WTC11 (cell line): Measurements from ENCODE around the gene HLA-DPA1. TPM values are rescaled to one million over a fixed set of nuclear protein-coding genes. Genes with fewer than 3 reads are reported as not detected.

Source experiments
- ATAC-seq: fragments of 200-7000 bp; cut with Tn5 transposase; 2 replicates; pipeline ENCODE4 v1.10.0; 2021; ENCODE audit warnings: mild to moderate bottlenecking, moderate library complexity
- CTCF ChIA-PET: fragments of 300-600 bp; sonication (Branson Sonifier 250); formaldehyde crosslinking; loops from one replicate; lab custom pipeline; 2021; ENCODE audit warnings: antibody characterized with exemption; lab: Charles Lee
- POLR2A ChIA-PET: fragments of 350-600 bp; sonication (Branson Sonifier 250); formaldehyde crosslinking; loops from one replicate; lab custom pipeline; 2021; ENCODE audit warnings: antibody characterized with exemption; lab: Charles Lee
- DNase-seq: peaks from one replicate; pipeline ENCODE4 v3.0.0; 2021; ENCODE audit warnings: low spot score
- H3K27ac Mint-ChIP-seq: 2 replicates; pipeline ENCODE4 v1.8.0; 2021; ENCODE audit warnings: mixed read lengths
- H3K27me3 Mint-ChIP-seq: 2 replicates; pipeline ENCODE4 v1.8.0; 2021; ENCODE audit warnings: low read depth, mild to moderate bottlenecking, moderate library complexity, mixed read lengths
- H3K36me3 Mint-ChIP-seq: 2 replicates; pipeline ENCODE4 v1.8.0; 2021; ENCODE audit warnings: mixed read lengths
- H3K4me1 Mint-ChIP-seq: 2 replicates; pipeline ENCODE4 v1.8.0; 2022; ENCODE audit warnings: mixed read lengths
- H3K4me3 Mint-ChIP-seq: 2 replicates; pipeline ENCODE4 v1.8.0; 2021; ENCODE audit warnings: mild to moderate bottlenecking, moderate library complexity, mixed read lengths
- H3K9me3 Mint-ChIP-seq: 2 replicates; pipeline ENCODE4 v1.8.0; 2021; ENCODE audit warnings: mixed read lengths
- CBFB ChIP-seq: sonication (generic); formaldehyde crosslinking; IDR thresholded peaks from 2 replicates; pipeline ENCODE4 v1.8.1; 2022; ENCODE audit warnings: mild to moderate bottlenecking, low read depth, missing genetic modification reagents
- EMX1 ChIP-seq: fragments of 250-450 bp; sonication (Bioruptor Pico); IDR thresholded peaks from 2 replicates; pipeline ENCODE4 v1.8.0; 2021; ENCODE audit warnings: mild to moderate bottlenecking
- ETV6 ChIP-seq: sonication (generic); formaldehyde crosslinking; IDR thresholded peaks from 2 replicates; pipeline ENCODE4 v1.8.1; 2022; ENCODE audit warnings: mild to moderate bottlenecking, missing genetic modification reagents
- FOXJ3 ChIP-seq: sonication (generic); formaldehyde crosslinking; IDR thresholded peaks from 2 replicates; pipeline ENCODE4 v1.9.0; 2021; ENCODE audit warnings: missing genetic modification reagents, mild to moderate bottlenecking, borderline replicate concordance
- FOXK1 ChIP-seq: sonication (generic); formaldehyde crosslinking; IDR thresholded peaks from 2 replicates; pipeline ENCODE4 v1.8.0; 2022; ENCODE audit warnings: mild to moderate bottlenecking, moderate library complexity, missing genetic modification reagents
- FOXP1 ChIP-seq: sonication (generic); formaldehyde crosslinking; IDR thresholded peaks from 2 replicates; pipeline ENCODE4 v1.8.0; 2022; ENCODE audit warnings: missing genetic modification reagents, mild to moderate bottlenecking, moderate library complexity, borderline replicate concordance
- FOXP4 ChIP-seq: sonication (generic); formaldehyde crosslinking; IDR thresholded peaks from 2 replicates; pipeline ENCODE4 v1.8.0; 2022; ENCODE audit warnings: mild to moderate bottlenecking, missing genetic modification reagents
- GTF2I ChIP-seq: fragments of 250-450 bp; sonication (Bioruptor Pico); conservative IDR thresholded peaks from 2 replicates; pipeline ENCODE4 v1.4.0; 2021; ENCODE audit warnings: mild to moderate bottlenecking
- HMGA2 ChIP-seq: fragments of 250-450 bp; sonication (Bioruptor Pico); IDR thresholded peaks from 2 replicates; pipeline ENCODE4 v1.4.0; 2021; ENCODE audit warnings: mild to moderate bottlenecking, moderate library complexity
- KAT7 ChIP-seq: sonication (generic); formaldehyde crosslinking; IDR thresholded peaks from 2 replicates; pipeline ENCODE4 v1.8.1; 2023; ENCODE audit warnings: missing genetic modification reagents, mild to moderate bottlenecking, borderline replicate concordance
- MYBL2 ChIP-seq: sonication (generic); formaldehyde crosslinking; IDR thresholded peaks from 2 replicates; pipeline ENCODE4 v1.8.1; 2023; ENCODE audit warnings: mild to moderate bottlenecking, moderate library complexity, missing genetic modification reagents
- NR2C2 ChIP-seq: sonication (generic); formaldehyde crosslinking; IDR thresholded peaks from 2 replicates; pipeline ENCODE4 v1.8.0; 2022; ENCODE audit warnings: mild to moderate bottlenecking, missing genetic modification reagents
- NR3C1 ChIP-seq: sonication (generic); formaldehyde crosslinking; conservative IDR thresholded peaks from 2 replicates; pipeline ENCODE4 v1.8.1; 2023; ENCODE audit warnings: low read depth, mild to moderate bottlenecking, missing genetic modification reagents
- PRRX2 ChIP-seq: fragments of 250-450 bp; sonication (Bioruptor Pico); IDR thresholded peaks from 2 replicates; pipeline ENCODE4 v1.8.0; 2021; ENCODE audit warnings: mild to moderate bottlenecking
- SOX15 ChIP-seq: fragments of 250-450 bp; sonication (Bioruptor Pico); IDR thresholded peaks from 2 replicates; pipeline ENCODE4 v1.9.0; 2021; ENCODE audit warnings: mild to moderate bottlenecking
- ZNF219 ChIP-seq: sonication (generic); formaldehyde crosslinking; IDR thresholded peaks from 2 replicates; pipeline ENCODE4 v1.8.0; 2023; ENCODE audit warnings: missing genetic modification reagents, mild to moderate bottlenecking, borderline replicate concordance
- ZNF396 ChIP-seq: fragments of 250-450 bp; sonication (Bioruptor Pico); IDR thresholded peaks from 2 replicates; pipeline ENCODE4 v1.8.0; 2021; ENCODE audit warnings: mild to moderate bottlenecking, moderate library complexity, borderline replicate concordance
- ZNF671 ChIP-seq: fragments of 250-450 bp; sonication (Bioruptor Pico); IDR thresholded peaks from 2 replicates; pipeline ENCODE4 v1.8.0; 2021; ENCODE audit warnings: mild to moderate bottlenecking
- ZSCAN18 ChIP-seq: fragments of 250-450 bp; sonication (Bioruptor Pico); IDR thresholded peaks from 2 replicates; pipeline ENCODE4 v2.1.2; 2022; ENCODE audit warnings: mild to moderate bottlenecking, moderate library complexity
- total RNA-seq: library from RNA; stranded (reverse); gene quantifications from 3 replicates; pipeline ENCODE4 v1.2.3, GENCODE V29; 2021
- TF ChIP-seq, protein P1 (sequence below): sonication (generic); formaldehyde crosslinking; IDR thresholded peaks from 2 replicates; pipeline ENCODE4 v1.8.0; 2023; ENCODE audit warnings: mild to moderate bottlenecking, missing genetic modification reagents
- TF ChIP-seq, protein P2 (sequence below): fragments of 250-450 bp; sonication (Bioruptor Pico); IDR thresholded peaks from 2 replicates; pipeline ENCODE4 v1.8.0; 2021; ENCODE audit warnings: mild to moderate bottlenecking
- TF ChIP-seq, protein P3 (sequence below): sonication (generic); formaldehyde crosslinking; IDR thresholded peaks from 2 replicates; pipeline ENCODE4 v1.8.0; 2022; ENCODE audit warnings: mild to moderate bottlenecking, missing genetic modification reagents
- TF ChIP-seq, protein P4 (sequence below): sonication (generic); formaldehyde crosslinking; IDR thresholded peaks from 2 replicates; pipeline ENCODE4 v1.8.0; 2022; ENCODE audit warnings: mild to moderate bottlenecking, missing genetic modification reagents

Gene HLA-DPA1
- total RNA-seq, 1 experiment from 2014 or later = 4.9 TPM

GRCh38 chr6:33028220-33028849 is 45.1 kb downstream of the HLA-DPA1 start (continued):
- TF ChIP-seq FOXP4 (no peak), HMGA2 (CRISPR knock-in tag) (no peak), CBFB (CRISPR knock-in tag) (no peak), GTF2I (CRISPR knock-in tag) (no peak), KAT7 (CRISPR knock-in tag) (no peak), NR3C1 (no peak), ZSCAN18 (CRISPR knock-in tag) (no peak), ETV6 (CRISPR knock-in tag) (no peak)
- TF ChIP-seq, protein P1, sequence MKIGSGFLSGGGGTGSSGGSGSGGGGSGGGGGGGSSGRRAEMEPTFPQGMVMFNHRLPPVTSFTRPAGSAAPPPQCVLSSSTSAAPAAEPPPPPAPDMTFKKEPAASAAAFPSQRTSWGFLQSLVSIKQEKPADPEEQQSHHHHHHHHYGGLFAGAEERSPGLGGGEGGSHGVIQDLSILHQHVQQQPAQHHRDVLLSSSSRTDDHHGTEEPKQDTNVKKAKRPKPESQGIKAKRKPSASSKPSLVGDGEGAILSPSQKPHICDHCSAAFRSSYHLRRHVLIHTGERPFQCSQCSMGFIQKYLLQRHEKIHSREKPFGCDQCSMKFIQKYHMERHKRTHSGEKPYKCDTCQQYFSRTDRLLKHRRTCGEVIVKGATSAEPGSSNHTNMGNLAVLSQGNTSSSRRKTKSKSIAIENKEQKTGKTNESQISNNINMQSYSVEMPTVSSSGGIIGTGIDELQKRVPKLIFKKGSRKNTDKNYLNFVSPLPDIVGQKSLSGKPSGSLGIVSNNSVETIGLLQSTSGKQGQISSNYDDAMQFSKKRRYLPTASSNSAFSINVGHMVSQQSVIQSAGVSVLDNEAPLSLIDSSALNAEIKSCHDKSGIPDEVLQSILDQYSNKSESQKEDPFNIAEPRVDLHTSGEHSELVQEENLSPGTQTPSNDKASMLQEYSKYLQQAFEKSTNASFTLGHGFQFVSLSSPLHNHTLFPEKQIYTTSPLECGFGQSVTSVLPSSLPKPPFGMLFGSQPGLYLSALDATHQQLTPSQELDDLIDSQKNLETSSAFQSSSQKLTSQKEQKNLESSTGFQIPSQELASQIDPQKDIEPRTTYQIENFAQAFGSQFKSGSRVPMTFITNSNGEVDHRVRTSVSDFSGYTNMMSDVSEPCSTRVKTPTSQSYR (CRISPR knock-in tag) = no peak
- TF ChIP-seq, protein P2, sequence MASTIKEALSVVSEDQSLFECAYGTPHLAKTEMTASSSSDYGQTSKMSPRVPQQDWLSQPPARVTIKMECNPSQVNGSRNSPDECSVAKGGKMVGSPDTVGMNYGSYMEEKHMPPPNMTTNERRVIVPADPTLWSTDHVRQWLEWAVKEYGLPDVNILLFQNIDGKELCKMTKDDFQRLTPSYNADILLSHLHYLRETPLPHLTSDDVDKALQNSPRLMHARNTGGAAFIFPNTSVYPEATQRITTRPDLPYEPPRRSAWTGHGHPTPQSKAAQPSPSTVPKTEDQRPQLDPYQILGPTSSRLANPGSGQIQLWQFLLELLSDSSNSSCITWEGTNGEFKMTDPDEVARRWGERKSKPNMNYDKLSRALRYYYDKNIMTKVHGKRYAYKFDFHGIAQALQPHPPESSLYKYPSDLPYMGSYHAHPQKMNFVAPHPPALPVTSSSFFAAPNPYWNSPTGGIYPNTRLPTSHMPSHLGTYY (CRISPR knock-in tag) = no peak

DNA sequence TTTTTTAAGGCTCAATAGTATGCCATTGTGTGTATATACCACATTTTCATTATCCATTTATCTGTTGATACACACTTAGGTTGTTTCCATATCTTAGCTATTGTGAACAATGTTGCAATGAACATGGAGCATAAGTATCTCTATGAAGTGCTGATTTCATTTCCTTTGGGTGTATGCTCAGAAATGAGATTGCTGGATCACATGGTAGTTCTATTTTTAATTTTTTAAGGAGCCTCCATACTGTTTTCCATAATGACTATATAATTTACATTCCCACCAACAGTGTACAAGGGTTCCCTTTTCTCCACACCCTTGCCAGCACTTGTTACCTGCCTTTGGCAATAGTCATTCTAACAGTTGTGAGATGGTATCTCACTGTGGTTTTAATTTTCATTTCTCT is 48.9 kb downstream of the HLA-DPA1 start:
- no peaks in the 10 kb centered on the region for H3K9me3 Mint-ChIP-seq
- peaks cover 5% of the 10 kb centered on the region for H3K27me3 Mint-ChIP-seq
- H3K4me3 Mint-ChIP-seq = no peak overlapping the region
- TF ChIP-seq ZNF219 = no peak
- TF ChIP-seq, protein P3, sequence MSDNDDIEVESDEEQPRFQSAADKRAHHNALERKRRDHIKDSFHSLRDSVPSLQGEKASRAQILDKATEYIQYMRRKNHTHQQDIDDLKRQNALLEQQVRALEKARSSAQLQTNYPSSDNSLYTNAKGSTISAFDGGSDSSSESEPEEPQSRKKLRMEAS (CRISPR knock-in tag) = no peak
- TF ChIP-seq FOXJ3 (CRISPR knock-in tag) = no peak
- TF ChIP-seq PRRX2 (CRISPR knock-in tag) = no peak
- TF ChIP-seq ZNF396 (CRISPR knock-in tag) = no peak
- TF ChIP-seq SOX15 (CRISPR knock-in tag) = no peak
- TF ChIP-seq GTF2I (CRISPR knock-in tag) = no peak
- no peak for TF ChIP-seq MYBL2 (CRISPR knock-in tag)
- no peak overlapping the region for H3K27ac Mint-ChIP-seq
- H3K4me1 Mint-ChIP-seq = peaks cover 2% of the 10 kb centered on the region; the same call in 1 of the 2 replicates
- H3K36me3 Mint-ChIP-seq = no peaks in the 10 kb centered on the region
- ChIA-PET CTCF (no interaction called here), POLR2A (no interaction called here)
- no peak for ATAC-seq
- DNase-seq = no peak

DNA sequence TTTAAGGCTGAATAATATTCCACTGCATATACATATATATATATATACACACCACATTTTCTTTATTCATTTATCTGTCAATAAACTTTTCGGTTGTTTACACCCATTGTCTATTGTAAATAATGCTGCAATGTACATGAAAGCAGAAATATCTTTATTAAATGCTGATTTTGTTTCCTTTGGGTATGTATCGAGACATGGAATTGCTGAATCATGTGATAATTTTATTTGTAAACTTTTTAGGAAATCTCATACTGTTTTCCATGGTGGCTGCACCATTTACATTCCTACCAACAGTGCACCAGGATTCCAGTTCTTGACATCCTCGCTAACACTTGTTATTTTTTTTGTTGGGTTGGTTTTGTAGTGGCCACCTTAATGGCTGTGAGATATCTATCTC is 49.9 kb downstream of the HLA-DPA1 start:
- no peak for DNase-seq
- H3K4me3 Mint-ChIP-seq = no peak overlapping the region
- H3K4me1 Mint-ChIP-seq = peaks cover 10% of the 10 kb centered on the region
- H3K27me3 Mint-ChIP-seq = no peaks in the 10 kb centered on the region; the same call in 1 of the 2 replicates
- no peaks in the 10 kb centered on the region for H3K9me3 Mint-ChIP-seq
- ChIA-PET CTCF (no interaction called here), POLR2A (no interaction called here)
- no peak overlapping the region for H3K27ac Mint-ChIP-seq
- H3K36me3 Mint-ChIP-seq = no peaks in the 10 kb centered on the region
- no peak for ATAC-seq
- TF ChIP-seq ZNF671 (CRISPR knock-in tag) = no peak
- no peak for TF ChIP-seq EMX1 (CRISPR knock-in tag)
- TF ChIP-seq ZNF396 (CRISPR knock-in tag) = no peak
- no peak for TF ChIP-seq FOXK1 (CRISPR knock-in tag)
- TF ChIP-seq FOXJ3 (CRISPR knock-in tag) = no peak
- TF ChIP-seq NR2C2 (CRISPR knock-in tag) = no peak
- no peak for TF ChIP-seq FOXP1
- TF ChIP-seq, protein P4, sequence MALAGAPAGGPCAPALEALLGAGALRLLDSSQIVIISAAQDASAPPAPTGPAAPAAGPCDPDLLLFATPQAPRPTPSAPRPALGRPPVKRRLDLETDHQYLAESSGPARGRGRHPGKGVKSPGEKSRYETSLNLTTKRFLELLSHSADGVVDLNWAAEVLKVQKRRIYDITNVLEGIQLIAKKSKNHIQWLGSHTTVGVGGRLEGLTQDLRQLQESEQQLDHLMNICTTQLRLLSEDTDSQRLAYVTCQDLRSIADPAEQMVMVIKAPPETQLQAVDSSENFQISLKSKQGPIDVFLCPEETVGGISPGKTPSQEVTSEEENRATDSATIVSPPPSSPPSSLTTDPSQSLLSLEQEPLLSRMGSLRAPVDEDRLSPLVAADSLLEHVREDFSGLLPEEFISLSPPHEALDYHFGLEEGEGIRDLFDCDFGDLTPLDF (CRISPR knock-in tag) = no peak
- TF ChIP-seq, all 79 proteins: peak for 0
